ENCODE data around the gene HNF4A.

GRCh38 chr20:44399446-44399845 is 43.9 kb downstream of the HNF4A start:
- TF ChIP-seq POLR2A (IDR thresholded peaks at IDR 0.05) (no peak), CTCF (IDR thresholded peaks at IDR 0.05) (no peak)
